NT2/D1 (cell line): ENCODE measurements around the gene APIP.

ENCODE experiments used
- SUZ12 ChIP-seq: IDR thresholded peaks from 2 replicates; pipeline ENCODE4 v1.6.1; 2011; ENCODE audit not compliant: insufficient read length, insufficient read depth; ENCODE audit errors: extremely low read depth
- YY1 ChIP-seq: IDR thresholded peaks from 2 replicates; pipeline ENCODE4 v1.6.1; 2011; ENCODE audit not compliant: insufficient read length, insufficient read depth
- ZNF274 ChIP-seq: IDR thresholded peaks from 2 replicates; pipeline ENCODE4 v1.6.1; 2011; ENCODE audit warnings: mild to moderate bottlenecking, low read depth, low read length

GRCh38 chr11:34964610-34965331 is 48.6 kb upstream of the APIP start:
- TF ChIP-seq SUZ12 (no peak), YY1 (no peak), ZNF274 (no peak)
